ENCODE results near the gene SH3GL1. TPM values are rescaled to one million over a fixed set of nuclear protein-coding genes. Genes with fewer than 3 reads are reported as not detected.

SH3GL1 gene
- total and polyA plus RNA-seq, 9 of the 15 experiments (the other 6 are each of a cell fraction or from before 2014, with no cell fraction given) = 1.7 to 75.3 (median 25.7) TPM

DNA sequence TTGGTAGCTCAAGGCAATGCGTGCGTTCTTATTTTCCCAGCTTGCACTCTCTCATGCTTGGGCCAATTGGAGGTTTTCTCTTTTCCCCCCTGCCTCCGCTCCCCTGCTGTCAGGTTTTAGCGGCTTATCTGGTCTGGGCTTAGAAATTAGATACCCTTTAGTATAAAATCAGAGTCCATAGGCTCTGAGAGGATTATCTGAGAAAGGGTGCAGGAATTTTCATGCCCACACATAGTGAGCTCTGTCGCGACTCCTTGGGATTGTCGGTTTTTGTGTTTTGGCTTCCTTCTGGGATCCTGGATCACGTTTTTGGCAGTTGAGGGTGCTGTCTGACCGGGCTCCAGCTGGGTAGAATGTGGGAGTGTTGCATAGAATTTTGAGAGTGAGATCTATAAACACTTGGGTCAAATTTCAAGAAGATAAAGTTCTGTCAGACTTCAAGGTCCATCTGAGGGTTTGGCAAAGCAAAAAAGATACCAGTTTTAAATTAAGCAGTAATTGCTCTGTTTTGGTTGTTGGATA, 14.5 kb upstream of the SH3GL1 start:
- DNase-seq (ENCODE audit: extremely low read depth in 1 of 4, low spot score in 3 of 4) = no peak
- H3K9me1 ChIP-seq (ENCODE audit: control insufficient read depth, insufficient read depth, low read length) = no peaks in the 10 kb centered on the region
- FAIRE-seq = no peak
- no peak overlapping the region for H2AFZ ChIP-seq (ENCODE audit: low read depth, low read length)
- H3K9me3 ChIP-seq (replicated peaks; ENCODE audit: control insufficient read depth, insufficient read depth, low read depth, low read length) = no peaks in the 10 kb centered on the region
- WGBS (ENCODE audit: insufficient coverage, low coverage, missing lambda C conversion rate) = 47% methylated on average over 8 of the region's 9 CpGs
- ChIA-PET POLR2A (interaction anchor here (0.7 to 4.7 kb wide), 11 partner anchors 8 to 143 kb away, joined by 3 to 28 read pairs (median 4); partner anchors contain the start of gene CHAF1A), CTCF (ENCODE audit: low intra/inter-chr PET ratio) (no interaction called here)
- 0 out of 2 replicates have a peak overlapping the region, but pooled peaks have one; percentile 18 for H3K4me2 ChIP-seq (ENCODE audit: insufficient read depth, low read length)
- H3K36me3 ChIP-seq (ENCODE audit: control insufficient read depth, insufficient read depth, low read length) = peaks cover 92% of the 10 kb centered on the region
- H3K27ac ChIP-seq (ENCODE audit: extremely low read depth, low read depth, low read length) = peak overlapping the region; percentile 62; the same call in 2 of the 3 replicates
- intact Hi-C loops (cut with micrococcal nuclease) = no loop called here
- H3K79me2 ChIP-seq (ENCODE audit: control insufficient read depth, insufficient read depth, low read length) = peaks cover 81% of the 10 kb centered on the region
- BruUV-seq (replicated peaks) = no TSS peak
- peaks cover 27% of the 10 kb centered on the region for H4K20me1 ChIP-seq (replicated peaks; ENCODE audit: control insufficient read depth, insufficient read depth, low read length)
- H3K4me1 ChIP-seq (replicated peaks in 1 of 2; ENCODE audit: control insufficient read depth in 2 of 2, insufficient read depth in 2 of 2, low read length in 2 of 2) = peaks cover 4 to 19% of the 10 kb centered on the region in 2 experiments; a peak in 4 of 5 replicates
- no peak overlapping the region for H3K9ac ChIP-seq (ENCODE audit: insufficient read depth in 1 of 2, low read depth in 2 of 2, low read length in 2 of 2)
- no peaks in the 10 kb centered on the region for H3K27me3 ChIP-seq (ENCODE audit: control insufficient read depth in 2 of 2, insufficient read depth in 2 of 2, low read length in 2 of 2)
- in situ Hi-C loops (cut with MboI) = no loop called here
- ATAC-seq = no peak
- no peak overlapping the region for H3K4me3 ChIP-seq
- TF ChIP-seq KDM4B (IDR thresholded peaks at IDR 0.05; ENCODE audit: borderline replicate concordance in 2 of 2, low read depth in 1 of 2) (no peak), ZNF140 (CRISPR knock-in tag; IDR thresholded peaks at IDR 0.05) (no peak), MAFK (IDR thresholded peaks at IDR 0.05; ENCODE audit: low read length) (no peak), KLF13 (tag; IDR thresholded peaks at IDR 0.05; ENCODE audit: borderline replicate concordance, low read depth) (no peak), TCF3 (CRISPR knock-in tag; IDR thresholded peaks at IDR 0.05) (no peak), SIN3A (IDR thresholded peaks at IDR 0.05; ENCODE audit: borderline replicate concordance in 2 of 2, control insufficient read depth in 1 of 2, low read depth in 2 of 2, low read length in 2 of 2) (no peak), POLR2AphosphoS2 (IDR thresholded peaks at IDR 0.05; ENCODE audit: low read length) (no peak), ZNF436 (CRISPR knock-in tag; IDR thresholded peaks at IDR 0.05) (no peak), PCBP1 (IDR thresholded peaks at IDR 0.05; ENCODE audit: low read depth, low read length, poor library complexity, severe bottlenecking) (no peak), PHF20 (IDR thresholded peaks at IDR 0.05; ENCODE audit: partially characterized antibody) (no peak), ZNF77 (CRISPR knock-in tag; IDR thresholded peaks at IDR 0.05) (no peak)
- TF ChIP-seq, protein P1, sequence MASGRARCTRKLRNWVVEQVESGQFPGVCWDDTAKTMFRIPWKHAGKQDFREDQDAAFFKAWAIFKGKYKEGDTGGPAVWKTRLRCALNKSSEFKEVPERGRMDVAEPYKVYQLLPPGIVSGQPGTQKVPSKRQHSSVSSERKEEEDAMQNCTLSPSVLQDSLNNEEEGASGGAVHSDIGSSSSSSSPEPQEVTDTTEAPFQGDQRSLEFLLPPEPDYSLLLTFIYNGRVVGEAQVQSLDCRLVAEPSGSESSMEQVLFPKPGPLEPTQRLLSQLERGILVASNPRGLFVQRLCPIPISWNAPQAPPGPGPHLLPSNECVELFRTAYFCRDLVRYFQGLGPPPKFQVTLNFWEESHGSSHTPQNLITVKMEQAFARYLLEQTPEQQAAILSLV (tag; IDR thresholded peaks at IDR 0.05) = no peak
- TF ChIP-seq, protein P2, sequence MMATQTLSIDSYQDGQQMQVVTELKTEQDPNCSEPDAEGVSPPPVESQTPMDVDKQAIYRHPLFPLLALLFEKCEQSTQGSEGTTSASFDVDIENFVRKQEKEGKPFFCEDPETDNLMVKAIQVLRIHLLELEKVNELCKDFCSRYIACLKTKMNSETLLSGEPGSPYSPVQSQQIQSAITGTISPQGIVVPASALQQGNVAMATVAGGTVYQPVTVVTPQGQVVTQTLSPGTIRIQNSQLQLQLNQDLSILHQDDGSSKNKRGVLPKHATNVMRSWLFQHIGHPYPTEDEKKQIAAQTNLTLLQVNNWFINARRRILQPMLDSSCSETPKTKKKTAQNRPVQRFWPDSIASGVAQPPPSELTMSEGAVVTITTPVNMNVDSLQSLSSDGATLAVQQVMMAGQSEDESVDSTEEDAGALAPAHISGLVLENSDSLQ (IDR thresholded peaks at IDR 0.05) = no peak
- TF ChIP-seq, protein P3, sequence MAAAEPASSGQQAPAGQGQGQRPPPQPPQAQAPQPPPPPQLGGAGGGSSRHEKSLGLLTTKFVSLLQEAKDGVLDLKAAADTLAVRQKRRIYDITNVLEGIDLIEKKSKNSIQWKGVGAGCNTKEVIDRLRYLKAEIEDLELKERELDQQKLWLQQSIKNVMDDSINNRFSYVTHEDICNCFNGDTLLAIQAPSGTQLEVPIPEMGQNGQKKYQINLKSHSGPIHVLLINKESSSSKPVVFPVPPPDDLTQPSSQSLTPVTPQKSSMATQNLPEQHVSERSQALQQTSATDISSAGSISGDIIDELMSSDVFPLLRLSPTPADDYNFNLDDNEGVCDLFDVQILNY (CRISPR knock-in tag; IDR thresholded peaks at IDR 0.05) = no peak
- TF ChIP-seq, protein P4, sequence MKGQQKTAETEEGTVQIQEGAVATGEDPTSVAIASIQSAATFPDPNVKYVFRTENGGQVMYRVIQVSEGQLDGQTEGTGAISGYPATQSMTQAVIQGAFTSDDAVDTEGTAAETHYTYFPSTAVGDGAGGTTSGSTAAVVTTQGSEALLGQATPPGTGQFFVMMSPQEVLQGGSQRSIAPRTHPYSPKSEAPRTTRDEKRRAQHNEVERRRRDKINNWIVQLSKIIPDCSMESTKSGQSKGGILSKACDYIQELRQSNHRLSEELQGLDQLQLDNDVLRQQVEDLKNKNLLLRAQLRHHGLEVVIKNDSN (CRISPR knock-in tag; IDR thresholded peaks at IDR 0.05) = no peak
- TF ChIP-seq, protein P5, sequence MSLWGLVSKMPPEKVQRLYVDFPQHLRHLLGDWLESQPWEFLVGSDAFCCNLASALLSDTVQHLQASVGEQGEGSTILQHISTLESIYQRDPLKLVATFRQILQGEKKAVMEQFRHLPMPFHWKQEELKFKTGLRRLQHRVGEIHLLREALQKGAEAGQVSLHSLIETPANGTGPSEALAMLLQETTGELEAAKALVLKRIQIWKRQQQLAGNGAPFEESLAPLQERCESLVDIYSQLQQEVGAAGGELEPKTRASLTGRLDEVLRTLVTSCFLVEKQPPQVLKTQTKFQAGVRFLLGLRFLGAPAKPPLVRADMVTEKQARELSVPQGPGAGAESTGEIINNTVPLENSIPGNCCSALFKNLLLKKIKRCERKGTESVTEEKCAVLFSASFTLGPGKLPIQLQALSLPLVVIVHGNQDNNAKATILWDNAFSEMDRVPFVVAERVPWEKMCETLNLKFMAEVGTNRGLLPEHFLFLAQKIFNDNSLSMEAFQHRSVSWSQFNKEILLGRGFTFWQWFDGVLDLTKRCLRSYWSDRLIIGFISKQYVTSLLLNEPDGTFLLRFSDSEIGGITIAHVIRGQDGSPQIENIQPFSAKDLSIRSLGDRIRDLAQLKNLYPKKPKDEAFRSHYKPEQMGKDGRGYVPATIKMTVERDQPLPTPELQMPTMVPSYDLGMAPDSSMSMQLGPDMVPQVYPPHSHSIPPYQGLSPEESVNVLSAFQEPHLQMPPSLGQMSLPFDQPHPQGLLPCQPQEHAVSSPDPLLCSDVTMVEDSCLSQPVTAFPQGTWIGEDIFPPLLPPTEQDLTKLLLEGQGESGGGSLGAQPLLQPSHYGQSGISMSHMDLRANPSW (CRISPR knock-in tag; IDR thresholded peaks at IDR 0.05) = no peak

Measured in K562 (cell line).